BLaER1 (cell line): ENCODE data around the gene TERB1.
A peak's percentile ranks its signal among the peaks of the same experiment; 100 is the strongest.
"Not testable (repeated sequence)": the region's sequence is repeated elsewhere in the genome, so short reads cannot be mapped to it uniquely, and the experiment has no call there.

Source experiments
- H3K27ac ChIP-seq: shearing (Covaris generic); formaldehyde crosslinking; 2 replicates; pipeline ENCODE4 v1.8.1; 2022
- H3K27me3 ChIP-seq: shearing (Covaris generic); formaldehyde crosslinking; 2 replicates; pipeline ENCODE4 v1.8.1; 2022
- H3K36me3 ChIP-seq: shearing (Covaris generic); formaldehyde crosslinking; 2 replicates; pipeline ENCODE4 v1.8.1; 2022
- H3K4me1 ChIP-seq: shearing (Covaris generic); formaldehyde crosslinking; 2 replicates; pipeline ENCODE4 v1.8.1; 2022
- H3K4me2 ChIP-seq: shearing (Covaris generic); formaldehyde crosslinking; 2 replicates; pipeline ENCODE4 v1.8.1; 2022
- H3K4me3 ChIP-seq: shearing (Covaris generic); formaldehyde crosslinking; 2 replicates; pipeline ENCODE4 v1.8.1; 2022
- H3K9ac ChIP-seq: shearing (Covaris generic); formaldehyde crosslinking; 2 replicates; pipeline ENCODE4 v1.8.1; 2022
- H3K9me3 ChIP-seq: shearing (Covaris generic); formaldehyde crosslinking; 2 replicates; pipeline ENCODE4 v1.8.1; 2022
- H4K20me1 ChIP-seq: shearing (Covaris generic); formaldehyde crosslinking; 2 replicates; pipeline ENCODE4 v1.8.1; 2022
- Cebpa-rat ChIP-seq: shearing (Covaris generic); IDR thresholded peaks from 2 replicates; pipeline ENCODE4 v1.8.1; 2022

Gene TERB1

GRCh38 chr16:66830422-66831404 lies 29.3 kb upstream of the TERB1 start, which contains the start of gene NAE1:
Gene NAE1, minus strand, starts transcription at chr16:66830976. Its CDS starts 77 bp downstream, at chr16:66830899.
- peak within 1 kb of the TSS; percentile 95 for H3K9ac ChIP-seq
- H3K27ac ChIP-seq = peak within 1 kb of the TSS; percentile 96
- no peak for TF ChIP-seq Cebpa-rat
- peaks cover 42% of the 10 kb centered on the region for H4K20me1 ChIP-seq
- H3K4me1 ChIP-seq = peaks cover 24% of the 10 kb centered on the region
- no peaks in the 10 kb centered on the region for H3K9me3 ChIP-seq
- H3K4me2 ChIP-seq = peak within 1 kb of the TSS; percentile 90
- H3K36me3 ChIP-seq = peaks cover 32% of the 10 kb centered on the region
- no peaks in the 10 kb centered on the region for H3K27me3 ChIP-seq
- peak within 1 kb of the TSS; percentile 88 for H3K4me3 ChIP-seq

GRCh38 chr16:66824006-66824405 lies 22.6 kb upstream of the TERB1 start:
- H3K9me3 ChIP-seq = no peaks in the 10 kb centered on the region
- H3K4me2 ChIP-seq = no peak overlapping the region
- no peak overlapping the region for H3K27ac ChIP-seq
- H3K4me3 ChIP-seq = no peak overlapping the region
- peaks cover 98% of the 10 kb centered on the region for H3K36me3 ChIP-seq
- no peaks in the 10 kb centered on the region for H3K27me3 ChIP-seq
- H4K20me1 ChIP-seq = peaks cover 75% of the 10 kb centered on the region
- H3K4me1 ChIP-seq = peaks cover 14% of the 10 kb centered on the region
- no peak for TF ChIP-seq Cebpa-rat
- no peak overlapping the region for H3K9ac ChIP-seq

- H3K4me3 ChIP-seq = no peak overlapping the region
- H3K4me2 ChIP-seq = no peak overlapping the region
- H3K4me1 ChIP-seq = no peaks in the 10 kb centered on the region
- H3K9ac ChIP-seq = no peak overlapping the region
- no peaks in the 10 kb centered on the region for H3K27me3 ChIP-seq
- no peaks in the 10 kb centered on the region for H3K9me3 ChIP-seq
- TF ChIP-seq Cebpa-rat = no peak
- no peaks in the 10 kb centered on the region for H4K20me1 ChIP-seq
- H3K27ac ChIP-seq = no peak overlapping the region
- H3K36me3 ChIP-seq = peaks cover 100% of the 10 kb centered on the region
Measured at GRCh38 chr16:66814734-66815133, 13.3 kb upstream of the TERB1 start.

GRCh38 chr16:66811043-66811442 lies 9.7 kb upstream of the TERB1 start:
- H3K4me3 ChIP-seq = no peak overlapping the region
- peaks cover 99% of the 10 kb centered on the region for H3K36me3 ChIP-seq

GRCh38 chr16:66810391-66810790 lies 9.0 kb upstream of the TERB1 start:
- Histone ChIP-seq H3K4me2 (no peak overlapping the region), H3K9ac (no peak overlapping the region), H3K27me3 (no peaks in the 10 kb centered on the region), H3K27ac (no peak overlapping the region), H3K4me3 (no peak overlapping the region), H3K36me3 (peaks cover 97% of the 10 kb centered on the region), H3K9me3 (no peaks in the 10 kb centered on the region), H4K20me1 (no peaks in the 10 kb centered on the region), H3K4me1 (no peaks in the 10 kb centered on the region)
- no peak for TF ChIP-seq Cebpa-rat

More at GRCh38 chr16:66811043-66811442, 9.7 kb upstream of the TERB1 start:
- no peaks in the 10 kb centered on the region for H3K27me3 ChIP-seq
- no peaks in the 10 kb centered on the region for H4K20me1 ChIP-seq
- H3K4me1 ChIP-seq = no peaks in the 10 kb centered on the region
- TF ChIP-seq Cebpa-rat = no peak
- no peak overlapping the region for H3K27ac ChIP-seq
- H3K4me2 ChIP-seq = no peak overlapping the region
- H3K9me3 ChIP-seq = no peaks in the 10 kb centered on the region
- no peak overlapping the region for H3K9ac ChIP-seq

GRCh38 chr16:66809765-66810164 lies 8.4 kb upstream of the TERB1 start:
- Histone ChIP-seq H3K27me3 (no peaks in the 10 kb centered on the region), H3K27ac (no peak overlapping the region), H3K9ac (no peak overlapping the region), H3K36me3 (peaks cover 97% of the 10 kb centered on the region), H4K20me1 (no peaks in the 10 kb centered on the region), H3K4me1 (no peaks in the 10 kb centered on the region), H3K4me3 (no peak overlapping the region), H3K9me3 (no peaks in the 10 kb centered on the region), H3K4me2 (no peak overlapping the region)
- TF ChIP-seq Cebpa-rat = no peak

- H3K36me3 ChIP-seq = peaks cover 64% of the 10 kb centered on the region
- TF ChIP-seq Cebpa-rat = no peak
Measured at GRCh38 chr16:66802159-66802558, 775 bp upstream of the TERB1 start.

GRCh38 chr16:66800856-66801255 lies 528 bp downstream of the TERB1 start:
- no peaks in the 10 kb centered on the region for H3K4me1 ChIP-seq
- TF ChIP-seq Cebpa-rat = no peak
- H3K4me3 ChIP-seq = no peak overlapping the region
- peaks cover 5% of the 10 kb centered on the region; the same call in 1 of the 2 replicates for H3K9me3 ChIP-seq
- peaks cover 53% of the 10 kb centered on the region for H3K36me3 ChIP-seq
- no peaks in the 10 kb centered on the region for H3K27me3 ChIP-seq
- H3K9ac ChIP-seq = no peak overlapping the region
- no peaks in the 10 kb centered on the region for H4K20me1 ChIP-seq
- H3K4me2 ChIP-seq = no peak overlapping the region
- H3K27ac ChIP-seq = no peak overlapping the region

More at GRCh38 chr16:66802159-66802558, 775 bp upstream of the TERB1 start:
- no peaks in the 10 kb centered on the region for H4K20me1 ChIP-seq
- peaks cover 5% of the 10 kb centered on the region; the same call in 1 of the 2 replicates for H3K9me3 ChIP-seq
- H3K4me2 ChIP-seq = no peak overlapping the region
- no peaks in the 10 kb centered on the region for H3K27me3 ChIP-seq
- H3K9ac ChIP-seq = no peak overlapping the region
- H3K4me3 ChIP-seq = no peak overlapping the region
- H3K27ac ChIP-seq = no peak overlapping the region
- no peaks in the 10 kb centered on the region for H3K4me1 ChIP-seq

GRCh38 chr16:66798161-66798560 lies 3.2 kb downstream of the TERB1 start:
- H3K4me3 ChIP-seq = no peak overlapping the region
- no peak overlapping the region for H3K4me2 ChIP-seq
- no peaks in the 10 kb centered on the region for H3K4me1 ChIP-seq
- peaks cover 26% of the 10 kb centered on the region for H3K36me3 ChIP-seq
- H4K20me1 ChIP-seq = no peaks in the 10 kb centered on the region
- no peak overlapping the region for H3K27ac ChIP-seq
- peaks cover 5% of the 10 kb centered on the region; the same call in 1 of the 2 replicates for H3K9me3 ChIP-seq
- H3K27me3 ChIP-seq = no peaks in the 10 kb centered on the region
- no peak overlapping the region for H3K9ac ChIP-seq
- TF ChIP-seq Cebpa-rat = no peak

GRCh38 chr16:66793984-66794383 lies 7.4 kb downstream of the TERB1 start:
- not testable (repeated sequence) for H3K27me3 ChIP-seq, H3K4me3 ChIP-seq, H4K20me1 ChIP-seq, H3K36me3 ChIP-seq, H3K4me1 ChIP-seq, H3K27ac ChIP-seq, H3K9me3 ChIP-seq, H3K9ac ChIP-seq, H3K4me2 ChIP-seq
